ENCODE measurements around the gene PHF21A.

The PHF21A gene

GRCh38 chr11:46066335-46066734 lies 54.9 kb downstream of the PHF21A start:
- Histone ChIP-seq H3K27ac (ENCODE audit: low read length, poor library complexity, severe bottlenecking) (no peak overlapping the region), H3K14ac (ENCODE audit: low read length in 2 of 2) (no peak overlapping the region), H3K4ac (ENCODE audit: low read depth in 1 of 2, low read length in 2 of 2) (no peak overlapping the region), H2AFZ (ENCODE audit: low read depth, low read length) (no peak overlapping the region), H3K4me3 (ENCODE audit: insufficient read depth in 1 of 2, low read depth in 1 of 2, low read length in 2 of 2) (no peak overlapping the region), H2BK5ac (ENCODE audit: low read depth, low read length, poor library complexity, severe bottlenecking) (no peak overlapping the region), H2BK15ac (ENCODE audit: low read depth, poor library complexity, severe bottlenecking) (no peak overlapping the region), H3K4me1 (ENCODE audit: control insufficient read depth, insufficient read depth, low read depth, low read length) (peaks cover 1% of the 10 kb centered on the region), H3K9ac (ENCODE audit: low read length) (no peak overlapping the region), H2AK5ac (ENCODE audit: low read length, severe bottlenecking) (no peak overlapping the region), H3K18ac (ENCODE audit: low read depth in 1 of 2, low read length in 2 of 2) (no peak overlapping the region), H3K79me1 (replicated peaks; ENCODE audit: low read length, poor library complexity, severe bottlenecking) (peaks cover 9% of the 10 kb centered on the region), H3K9me3 (ENCODE audit: control insufficient read depth, low read length) (no peaks in the 10 kb centered on the region), H3K27me3 (ENCODE audit: control insufficient read depth in 1 of 2, insufficient read depth in 1 of 2, low read length in 2 of 2) (no peaks in the 10 kb centered on the region), H3K4me2 (ENCODE audit: low read length, poor library complexity, severe bottlenecking) (no peak overlapping the region), H4K8ac (ENCODE audit: low read length) (no peak overlapping the region), H4K91ac (ENCODE audit: low read length) (no peak overlapping the region), H3K36me3 (ENCODE audit: control insufficient read depth in 1 of 2, insufficient read depth in 2 of 2, low read depth in 1 of 2, low read length in 2 of 2) (peaks cover 0 to 60% of the 10 kb centered on the region in 2 experiments), H2BK120ac (ENCODE audit: low read depth, low read length) (no peak overlapping the region), H3K23ac (ENCODE audit: low read length in 2 of 2) (no peak overlapping the region), H2BK12ac (ENCODE audit: low read length in 2 of 2) (no peak overlapping the region)
- DNase-seq, result no peak
- 100% methylated on average over 1 of the region's 4 CpGs for WGBS

GRCh38 chr11:46065681-46066080 lies 55.6 kb downstream of the PHF21A start:
- H3K9ac ChIP-seq (ENCODE audit: low read length), result no peak overlapping the region
- no peak for DNase-seq
- no peak overlapping the region for H2BK15ac ChIP-seq (ENCODE audit: low read depth, poor library complexity, severe bottlenecking)
- H2BK12ac ChIP-seq (ENCODE audit: low read length in 2 of 2), result no peak overlapping the region
- no peak overlapping the region for H3K4ac ChIP-seq (ENCODE audit: low read depth in 1 of 2, low read length in 2 of 2)
- no peak overlapping the region for H3K18ac ChIP-seq (ENCODE audit: low read depth in 1 of 2, low read length in 2 of 2)
- peaks cover 0 to 59% of the 10 kb centered on the region in 2 experiments for H3K36me3 ChIP-seq (ENCODE audit: control insufficient read depth in 1 of 2, insufficient read depth in 2 of 2, low read depth in 1 of 2, low read length in 2 of 2)
- no peak overlapping the region for H3K14ac ChIP-seq (ENCODE audit: low read length in 2 of 2)
- H3K27me3 ChIP-seq (ENCODE audit: control insufficient read depth in 1 of 2, insufficient read depth in 1 of 2, low read length in 2 of 2), result no peaks in the 10 kb centered on the region
- H2AK5ac ChIP-seq (ENCODE audit: low read length, severe bottlenecking), result no peak overlapping the region
- H3K9me3 ChIP-seq (ENCODE audit: control insufficient read depth, low read length), result no peaks in the 10 kb centered on the region
- no peak overlapping the region for H4K91ac ChIP-seq (ENCODE audit: low read length)
- no peak overlapping the region for H2AFZ ChIP-seq (ENCODE audit: low read depth, low read length)
- no peak overlapping the region for H4K8ac ChIP-seq (ENCODE audit: low read length)
- H3K27ac ChIP-seq (ENCODE audit: low read length, poor library complexity, severe bottlenecking), result no peak overlapping the region
- no peak overlapping the region for H3K23ac ChIP-seq (ENCODE audit: low read length in 2 of 2)
- H3K79me1 ChIP-seq (replicated peaks; ENCODE audit: low read length, poor library complexity, severe bottlenecking), result peaks cover 7% of the 10 kb centered on the region
- H3K4me2 ChIP-seq (ENCODE audit: low read length, poor library complexity, severe bottlenecking), result no peak overlapping the region
- peaks cover 1% of the 10 kb centered on the region for H3K4me1 ChIP-seq (ENCODE audit: control insufficient read depth, insufficient read depth, low read depth, low read length)
- H2BK5ac ChIP-seq (ENCODE audit: low read depth, low read length, poor library complexity, severe bottlenecking), result no peak overlapping the region
- 100% methylated on average over 3 of the region's 3 CpGs for WGBS
- no peak overlapping the region for H2BK120ac ChIP-seq (ENCODE audit: low read depth, low read length)
- H3K4me3 ChIP-seq (ENCODE audit: insufficient read depth in 1 of 2, low read depth in 1 of 2, low read length in 2 of 2), result no peak overlapping the region

- peak; percentile 19 for DNase-seq
- Histone ChIP-seq H3K27ac (ENCODE audit: low read length, poor library complexity, severe bottlenecking) (peak overlapping the region; percentile 32), H4K91ac (ENCODE audit: low read length) (no peak overlapping the region), H3K4me3 (ENCODE audit: insufficient read depth in 1 of 2, low read depth in 1 of 2, low read length in 2 of 2) (no peak overlapping the region), H2AK5ac (ENCODE audit: low read length, severe bottlenecking) (no peak overlapping the region), H3K4me1 (ENCODE audit: control insufficient read depth, insufficient read depth, low read depth, low read length) (peaks cover 1% of the 10 kb centered on the region), H3K9ac (ENCODE audit: low read length) (peak overlapping the region; percentile 43), H3K4me2 (ENCODE audit: low read length, poor library complexity, severe bottlenecking) (no peak overlapping the region), H3K79me1 (replicated peaks; ENCODE audit: low read length, poor library complexity, severe bottlenecking) (peaks cover 14% of the 10 kb centered on the region), H3K4ac (ENCODE audit: low read depth in 1 of 2, low read length in 2 of 2) (no peak overlapping the region), H2BK120ac (ENCODE audit: low read depth, low read length) (no peak overlapping the region), H3K9me3 (ENCODE audit: control insufficient read depth, low read length) (no peaks in the 10 kb centered on the region), H3K18ac (ENCODE audit: low read depth in 1 of 2, low read length in 2 of 2) (no peak overlapping the region), H3K14ac (ENCODE audit: low read length in 2 of 2) (no peak overlapping the region), H3K23ac (ENCODE audit: low read length in 2 of 2) (no peak overlapping the region), H2BK12ac (ENCODE audit: low read length in 2 of 2) (no peak overlapping the region), H2BK15ac (ENCODE audit: low read depth, poor library complexity, severe bottlenecking) (no peak overlapping the region), H2AFZ (ENCODE audit: low read depth, low read length) (no peak overlapping the region), H3K36me3 (ENCODE audit: control insufficient read depth in 1 of 2, insufficient read depth in 2 of 2, low read depth in 1 of 2, low read length in 2 of 2) (peaks cover 0 to 52% of the 10 kb centered on the region in 2 experiments), H4K8ac (ENCODE audit: low read length) (no peak overlapping the region), H3K27me3 (ENCODE audit: control insufficient read depth in 1 of 2, insufficient read depth in 1 of 2, low read length in 2 of 2) (no peaks in the 10 kb centered on the region), H2BK5ac (ENCODE audit: low read depth, low read length, poor library complexity, severe bottlenecking) (peak overlapping the region; percentile 31)
- WGBS, result 75% methylated on average over 2 of the region's 2 CpGs
Observed at GRCh38 chr11:46064221-46064620, 57.0 kb downstream of the PHF21A start.

DNA sequence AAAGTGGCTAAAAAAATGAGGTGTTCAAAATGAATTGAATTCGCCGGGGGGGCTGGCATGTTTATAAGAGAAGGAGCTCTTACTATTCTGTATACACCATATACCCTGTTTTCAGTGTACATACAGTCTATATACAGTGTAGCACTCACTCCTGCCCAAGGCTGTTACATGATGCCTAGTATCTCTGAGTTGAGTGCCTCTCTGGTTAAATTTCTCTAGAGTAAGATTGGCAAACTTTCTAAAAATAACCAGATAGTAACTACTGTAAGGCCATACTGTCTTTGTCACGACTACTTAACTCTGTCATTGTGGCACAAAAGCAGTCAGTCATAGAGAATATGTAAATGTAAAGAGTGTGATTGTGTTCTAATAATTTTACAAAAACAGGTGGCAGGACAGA lies 58.1 kb downstream of the PHF21A start:
- H3K36me3 ChIP-seq (ENCODE audit: control insufficient read depth in 1 of 2, insufficient read depth in 2 of 2, low read depth in 1 of 2, low read length in 2 of 2), result peaks cover 0 to 48% of the 10 kb centered on the region in 2 experiments
- no CpG with 5 or more reads among the region's 3 CpGs for WGBS
- no peak overlapping the region for H2BK12ac ChIP-seq (ENCODE audit: low read length in 2 of 2)
- no peak overlapping the region for H2AFZ ChIP-seq (ENCODE audit: low read depth, low read length)
- no peaks in the 10 kb centered on the region for H3K9me3 ChIP-seq (ENCODE audit: control insufficient read depth, low read length)
- H3K23ac ChIP-seq (ENCODE audit: low read length in 2 of 2), result no peak overlapping the region
- no peak overlapping the region for H3K14ac ChIP-seq (ENCODE audit: low read length in 2 of 2)
- no peak overlapping the region for H3K9ac ChIP-seq (ENCODE audit: low read length)
- peaks cover 1% of the 10 kb centered on the region for H3K4me1 ChIP-seq (ENCODE audit: control insufficient read depth, insufficient read depth, low read depth, low read length)
- H3K4ac ChIP-seq (ENCODE audit: low read depth in 1 of 2, low read length in 2 of 2), result no peak overlapping the region
- H2BK120ac ChIP-seq (ENCODE audit: low read depth, low read length), result no peak overlapping the region
- H3K4me2 ChIP-seq (ENCODE audit: low read length, poor library complexity, severe bottlenecking), result no peak overlapping the region
- H2AK5ac ChIP-seq (ENCODE audit: low read length, severe bottlenecking), result no peak overlapping the region
- H3K27me3 ChIP-seq (ENCODE audit: control insufficient read depth in 1 of 2, insufficient read depth in 1 of 2, low read length in 2 of 2), result no peaks in the 10 kb centered on the region
- H3K27ac ChIP-seq (ENCODE audit: low read length, poor library complexity, severe bottlenecking), result no peak overlapping the region
- no peak overlapping the region for H2BK5ac ChIP-seq (ENCODE audit: low read depth, low read length, poor library complexity, severe bottlenecking)
- no peak for DNase-seq
- no peak overlapping the region for H3K4me3 ChIP-seq (ENCODE audit: insufficient read depth in 1 of 2, low read depth in 1 of 2, low read length in 2 of 2)
- no peak overlapping the region for H2BK15ac ChIP-seq (ENCODE audit: low read depth, poor library complexity, severe bottlenecking)
- H4K91ac ChIP-seq (ENCODE audit: low read length), result no peak overlapping the region
- no peak overlapping the region for H3K18ac ChIP-seq (ENCODE audit: low read depth in 1 of 2, low read length in 2 of 2)
- H3K79me1 ChIP-seq (replicated peaks; ENCODE audit: low read length, poor library complexity, severe bottlenecking), result peaks cover 15% of the 10 kb centered on the region
- H4K8ac ChIP-seq (ENCODE audit: low read length), result no peak overlapping the region
